A549 treated with AZD9567 at 1 μM for 4 hours (cell line): ENCODE results near the gene ACTBL2. TPM values are rescaled to one million over a fixed set of nuclear protein-coding genes. Genes with fewer than 3 reads are reported as not detected.

Experiments
- total RNA-seq: library from RNA; stranded (reverse); fragments of 200-300 nt; extraction: Qiagen RNA extraction; gene quantifications from 5 replicates; pipeline ENCODE4 v1.2.3, GENCODE V29; 2022; ENCODE audit not compliant: insufficient read depth

ACTBL2 gene
- 0.05 TPM in 1 of 5 replicates, not detected in the others for total RNA-seq

GRCh38 chr5:57482671-57483106 lies at the start of gene ACTBL2:
TSS of gene ACTBL2 (minus strand) at chr5:57482811. CDS start at chr5:57482707, 104 bp downstream.

